AG04449 (cell line): ENCODE measurements around the gene USP54.

ENCODE experiments used
- CTCF ChIA-PET: fragments of 350-600 bp; formaldehyde crosslinking; extraction: SDS; loops from one replicate; lab custom pipeline; 2021; ENCODE audit warnings: antibody characterized with exemption; lab: Yijun Ruan, JAX
- POLR2A ChIA-PET: fragments of 400-600, 350-600 bp; formaldehyde crosslinking; extraction: SDS; loops from one replicate; lab custom pipeline; 2020; ENCODE audit warnings: antibody characterized with exemption, inconsistent platforms; lab: Yijun Ruan, JAX
- DNase-seq: peaks from one replicate; pipeline ENCODE4 v3.0.0-alpha.2; 2010; ENCODE audit warnings: low read depth, low spot score
- H3K4me3 ChIP-seq: 2 replicates; pipeline ENCODE4 v1.5.1; 2011; ENCODE audit warnings: low read depth, mild to moderate bottlenecking, control low read depth, low read length
- CTCF ChIP-seq: IDR thresholded peaks from one replicate; pipeline ENCODE4 v1.5.1; 2011; ENCODE audit warnings: mild to moderate bottlenecking, moderate library complexity, low read length, control low read depth, inconsistent platforms; ENCODE audit not compliant: insufficient read depth; ENCODE audit errors: missing control alignments

Gene USP54

GRCh38 chr10:73591935-73592699 is 975 bp upstream of the USP54 start:
- ChIA-PET POLR2A (interaction anchor here (0.5 kb wide), 1 partner anchor 38 kb away, joined by 3 read pairs; no protein-coding TSS in a partner anchor), CTCF (interaction anchor here (0.7 to 1.8 kb wide), 2 partner anchors 53 to 63 kb away, joined by 3 to 7 read pairs; no protein-coding TSS in a partner anchor)
- no peak overlapping the region for H3K4me3 ChIP-seq
- no peak for DNase-seq
- TF ChIP-seq CTCF = no peak

- TF ChIP-seq CTCF = no peak
- no peak for DNase-seq
- no peak overlapping the region for H3K4me3 ChIP-seq
- CTCF ChIA-PET = interaction anchor here (0.9 kb wide), 1 partner anchor 23 kb away, joined by 3 read pairs; no protein-coding TSS in a partner anchor
- POLR2A ChIA-PET = no interaction called here
These were observed 1.5 kb downstream of the USP54 start for GRCh38 chr10:73589563-73590126.

GRCh38 chr10:73588656-73589055 is 2.5 kb downstream of the USP54 start:
- DNase-seq = no peak
- CTCF ChIA-PET = interaction anchor here (1.3 kb wide), 1 partner anchor 59 kb away, joined by 4 read pairs; no protein-coding TSS in a partner anchor
- no peak overlapping the region for H3K4me3 ChIP-seq
- POLR2A ChIA-PET = no interaction called here
- TF ChIP-seq CTCF = no peak

- H3K4me3 ChIP-seq = no peak overlapping the region
- peak; percentile 63 for DNase-seq
- CTCF ChIA-PET = no interaction called here
- TF ChIP-seq CTCF = no peak
- POLR2A ChIA-PET = no interaction called here
These were observed 4.6 kb downstream of the USP54 start for GRCh38 chr10:73586583-73586984.

GRCh38 chr10:73585327-73585726 is 5.8 kb downstream of the USP54 start:
- no peak for DNase-seq
- TF ChIP-seq CTCF = no peak
- CTCF ChIA-PET = interaction anchor here (1.1 to 1.2 kb wide), 2 partner anchors 56 to 58 kb away, joined by 4 read pairs; no protein-coding TSS in a partner anchor
- POLR2A ChIA-PET = no interaction called here
- H3K4me3 ChIP-seq = no peak overlapping the region

GRCh38 chr10:73584737-73585136 is 6.4 kb downstream of the USP54 start:
- no peak for TF ChIP-seq CTCF
- POLR2A ChIA-PET = no interaction called here
- no peak overlapping the region for H3K4me3 ChIP-seq
- CTCF ChIA-PET = interaction anchor here (1.2 kb wide), 2 partner anchors 13 to 55 kb away, joined by 3 to 4 read pairs; no protein-coding TSS in a partner anchor
- no peak for DNase-seq
